Gastrocnemius medialis (tissue), 4 donors: ENCODE results near the gene SEPTIN10. TPM values are rescaled to one million over a fixed set of nuclear protein-coding genes. Genes with fewer than 3 reads are reported as not detected.

Experiments used
- ATAC-seq, 2 donors: fragments of 150-250 bp; one replicate each; pipeline ENCODE4 v1.9.1; 2016
- DNase-seq, 2 donors: peaks; one replicate each; pipeline ENCODE4 v3.0.0-alpha.2; 2019
- H3K27ac ChIP-seq, 4 donors: fragments of 200-600 bp; sonication (generic); 1 replicate in 1 of 4; 2 replicates in 3 of 4; pipeline ENCODE4 v1.5.1; 2016 to 2018; ENCODE audit warnings: mild to moderate bottlenecking in 2 of 4, moderate library complexity in 1 of 4
- H3K27me3 ChIP-seq, 3 donors: fragments of 200-600 bp; sonication (generic) in 2 of 3; 1 replicate in 1 of 3; 2 replicates in 2 of 3; pipeline versions ENCODE4 v1.5.1 to v1.6.0; 2016 to 2019; ENCODE audit warnings: mild to moderate bottlenecking in 1 of 3, moderate library complexity in 1 of 3
- H3K36me3 ChIP-seq, 2 donors: fragments of 200-600 bp; sonication (generic) in 1 of 2; one replicate each; pipeline ENCODE4 v1.5.1; 2017 to 2018
- H3K4me1 ChIP-seq, 2 donors: fragments of 200-600 bp; sonication (generic) in 1 of 2; one replicate each; pipeline ENCODE4 v1.5.1; 2016 to 2017; ENCODE audit warnings: mild to moderate bottlenecking in 2 of 2
- H3K4me3 ChIP-seq, 4 donors: fragments of 200-600 bp; sonication (generic) in 3 of 4; 1 replicate in 1 of 4; 2 replicates in 3 of 4; pipeline ENCODE4 v1.5.1; 2016 to 2019; ENCODE audit warnings: mild to moderate bottlenecking in 2 of 4
- H3K9me3 ChIP-seq, 3 donors: fragments of 200-600 bp; sonication (generic) in 2 of 3; 1 replicate in 1 of 3; 2 replicates in 2 of 3; pipeline ENCODE4 v1.5.1; 2016 to 2019
- CTCF ChIP-seq, 5 experiments: fragments of 450-650 bp in 3 of 5; fragments of 200-600 bp in 2 of 5; sonication (generic) in 2 of 5; IDR thresholded peaks in 4 of 5; conservative IDR thresholded peaks in 1 of 5; 1 replicate in 4 of 5; 2 replicates in 1 of 5; pipeline ENCODE4 v1.5.1; 2016 to 2019; ENCODE audit warnings: antibody characterized with exemption in 5 of 5, mild to moderate bottlenecking in 3 of 5, moderate library complexity in 3 of 5
- POLR2A ChIP-seq, 2 donors: fragments of 450-650 bp; IDR thresholded peaks; one replicate each; pipeline ENCODE4 v1.6.1; 2017; ENCODE audit warnings: antibody characterized with exemption in 2 of 2, mild to moderate bottlenecking in 2 of 2, moderate library complexity in 2 of 2
- in situ Hi-C, 4 donors: fragments of 200-750 bp; cut with MboI; loops; one replicate each; pipeline versions ENCODE4 v1.15.0 to v1.8.0; 2017; ENCODE audit warnings: low sequenced_read_pairs in 4 of 4
- intact Hi-C: fragments of 100-400 bp; cut with DNase I; formaldehyde crosslinking; loops from one replicate; pipeline ENCODE4 v1.15.1; 2023; ENCODE audit warnings: low total_unique reads
- total RNA-seq, 4 donors: library from RNA; depleted of rRNA; stranded (reverse); fragments of >200 nt; gene quantifications; one replicate each; pipeline versions ENCODE4 v1.1.0 to v1.2.3, GENCODE V29; 2016

The SEPTIN10 gene
- total RNA-seq, 4 donors from 2014 or later, result 22.3 to 39.4 (median 29.6) TPM

DNA sequence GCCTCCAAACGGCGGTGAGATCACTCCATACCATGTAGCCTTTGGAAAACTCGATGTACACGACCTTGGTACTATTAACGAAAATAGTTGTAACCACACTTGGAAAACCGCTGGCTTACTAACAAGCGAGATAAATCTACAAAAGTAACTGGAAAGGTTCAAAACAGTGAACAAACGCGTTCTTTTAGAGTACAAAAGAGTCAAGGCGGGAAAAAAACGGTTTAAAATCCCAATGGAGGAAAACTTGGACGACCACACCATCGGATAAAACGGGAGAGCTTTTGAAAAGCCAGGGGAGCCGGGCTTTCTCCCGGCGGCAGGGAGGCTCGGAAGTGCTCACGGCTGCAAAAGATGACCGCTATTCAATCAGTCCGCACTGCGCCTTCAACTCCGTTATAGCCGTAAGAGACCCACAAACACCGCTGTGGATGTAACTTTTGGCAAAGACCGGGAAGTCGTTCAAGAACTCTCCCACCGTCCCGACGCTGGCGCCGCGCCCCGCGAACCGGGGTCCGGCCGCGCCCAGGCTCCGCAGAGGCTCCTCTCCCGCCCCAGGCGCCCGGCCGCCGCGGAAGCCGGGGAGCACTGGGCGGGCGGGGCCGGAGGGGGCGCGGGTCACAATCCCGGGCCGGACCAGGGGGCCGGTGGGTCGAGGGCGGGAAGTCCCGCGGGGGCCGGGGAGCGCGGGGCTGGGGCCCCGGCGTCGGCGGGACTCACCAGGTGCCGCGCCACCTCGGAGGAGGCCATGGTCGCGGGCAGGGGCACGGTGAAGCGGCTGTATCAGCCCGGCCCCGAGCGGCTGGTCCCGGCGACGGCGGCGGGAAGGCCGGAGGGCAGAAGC, 465 bp downstream of the SEPTIN10 start:
- intact Hi-C loops, result loop anchor here (5.0 kb wide), 3 partner anchors 51 to 114 kb away; no protein-coding TSS in a partner anchor
- Histone ChIP-seq H3K4me3 (peak overlapping the region; percentile 66 to 83 (median 70)), H3K4me1 (peaks cover 15 to 23% of the 10 kb centered on the region in 2 donors), H3K9me3 (no peaks in the 10 kb centered on the region), H3K36me3 (no peaks in the 10 kb centered on the region), H3K27ac (peak overlapping the region; percentile 83 to 98 (median 95)), H3K27me3 (no peaks in the 10 kb centered on the region)
- in situ Hi-C loops, result no loop called here
- DNase-seq (peak in 1 of 2 donors; percentile 43), ATAC-seq (peak; percentile 42 to 49)
- TF ChIP-seq CTCF (IDR thresholded peaks at IDR 0.05 in 4 of 5, conservative IDR thresholded peaks at IDR 0.05 in 1 of 5) (no peak), POLR2A (IDR thresholded peaks at IDR 0.05) (no peak)

GRCh38 chr2:109611467-109612095, 2.2 kb downstream of the SEPTIN10 start:
- no peak for TF ChIP-seq CTCF (IDR thresholded peaks at IDR 0.05 in 4 of 5, conservative IDR thresholded peaks at IDR 0.05 in 1 of 5)
- TF ChIP-seq POLR2A (IDR thresholded peaks at IDR 0.05), result no peak
- in situ Hi-C loops (no loop called here), intact Hi-C loops (loop anchor here (5.0 kb wide), 3 partner anchors 49 to 116 kb away; no protein-coding TSS in a partner anchor)
- Histone ChIP-seq H3K27ac (peak overlapping the region in 2 of 4 donors; percentile 4 to 83), H3K27me3 (no peaks in the 10 kb centered on the region), H3K4me1 (peaks cover 15 to 23% of the 10 kb centered on the region in 2 donors), H3K36me3 (no peaks in the 10 kb centered on the region), H3K4me3 (no peak overlapping the region), H3K9me3 (no peaks in the 10 kb centered on the region)
- DNase-seq, result no peak
- no peak for ATAC-seq

GRCh38 chr2:109609352-109610024, 4.3 kb downstream of the SEPTIN10 start:
- Histone ChIP-seq H3K27me3 (no peaks in the 10 kb centered on the region), H3K4me3 (peak overlapping the region in 1 of 4 donors; percentile 10), H3K36me3 (no peaks in the 10 kb centered on the region), H3K9me3 (no peaks in the 10 kb centered on the region), H3K4me1 (peaks cover 8 to 13% of the 10 kb centered on the region in 2 donors), H3K27ac (peak overlapping the region in 1 of 4 donors; percentile 46)
- in situ Hi-C loops, result no loop called here
- TF ChIP-seq POLR2A (IDR thresholded peaks at IDR 0.05) (no peak), CTCF (IDR thresholded peaks at IDR 0.05 in 4 of 5, conservative IDR thresholded peaks at IDR 0.05 in 1 of 5) (no peak)
- ATAC-seq (no peak), DNase-seq (no peak)
- intact Hi-C loops, result loop anchor here (5.0 kb wide), 3 partner anchors 47 to 118 kb away; no protein-coding TSS in a partner anchor

GRCh38 chr2:109607766-109608165, 6.0 kb downstream of the SEPTIN10 start:
- ATAC-seq, result no peak
- no peaks in the 10 kb centered on the region for H3K9me3 ChIP-seq
- intact Hi-C loops, result no loop called here
- H3K36me3 ChIP-seq, result no peaks in the 10 kb centered on the region
- no peak overlapping the region for H3K27ac ChIP-seq
- in situ Hi-C loops, result no loop called here
- H3K4me1 ChIP-seq, result peaks cover 4 to 13% of the 10 kb centered on the region in 2 donors
- H3K27me3 ChIP-seq, result no peaks in the 10 kb centered on the region
- no peak overlapping the region for H3K4me3 ChIP-seq
- DNase-seq, result no peak
- TF ChIP-seq POLR2A (IDR thresholded peaks at IDR 0.05) (no peak), CTCF (IDR thresholded peaks at IDR 0.05 in 4 of 5, conservative IDR thresholded peaks at IDR 0.05 in 1 of 5) (no peak)
